GM19452 (cell line): Measurements from ENCODE around the gene PPFIA3.

Source experiments
- ATAC-seq: cut with Tn5 transposase; IDR thresholded peaks from one replicate; pipeline ENCODE4 v1.9.1; 2021; ENCODE audit not compliant: unreplicated experiment

The PPFIA3 gene

DNA sequence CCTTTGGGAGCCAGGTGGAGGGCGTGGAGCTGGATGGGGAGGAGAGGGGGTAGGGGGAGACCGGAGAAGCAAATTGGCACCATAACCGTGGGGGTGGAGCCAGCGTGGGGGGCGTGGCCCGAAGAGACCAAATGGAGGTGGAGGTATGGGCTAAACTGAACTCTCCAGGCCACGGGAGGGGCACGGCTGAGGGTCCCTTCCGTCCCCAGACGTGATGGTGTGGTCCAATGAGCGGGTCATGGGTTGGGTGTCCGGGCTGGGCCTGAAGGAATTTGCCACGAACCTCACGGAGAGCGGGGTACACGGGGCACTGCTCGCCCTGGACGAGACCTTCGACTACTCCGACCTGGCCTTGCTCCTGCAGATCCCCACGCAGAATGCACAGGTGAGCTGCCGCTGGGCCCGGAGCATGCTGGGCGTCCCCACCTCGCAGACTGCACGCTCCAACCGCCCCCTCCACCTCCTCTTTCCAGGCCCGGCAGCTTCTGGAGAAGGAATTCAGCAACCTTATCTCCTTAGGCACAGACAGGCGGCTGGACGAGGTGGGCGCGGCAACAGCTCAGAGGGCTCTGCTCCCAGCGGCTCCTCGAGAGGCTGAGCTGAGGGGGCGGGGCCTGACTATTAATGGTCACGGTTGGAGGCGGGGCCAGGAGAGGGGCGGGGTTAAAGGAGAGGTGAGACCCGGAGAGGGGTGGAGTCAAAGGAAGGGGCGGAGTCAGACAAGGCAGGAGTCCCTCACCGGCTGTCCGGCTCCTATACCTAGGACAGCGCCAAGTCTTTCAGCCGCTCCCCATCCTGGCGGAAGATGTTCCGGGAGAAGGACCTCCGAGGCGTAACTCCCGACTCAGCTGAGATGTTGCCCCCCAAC lies 29.7 kb downstream of the PPFIA3 start:
- ATAC-seq, result no peak

DNA sequence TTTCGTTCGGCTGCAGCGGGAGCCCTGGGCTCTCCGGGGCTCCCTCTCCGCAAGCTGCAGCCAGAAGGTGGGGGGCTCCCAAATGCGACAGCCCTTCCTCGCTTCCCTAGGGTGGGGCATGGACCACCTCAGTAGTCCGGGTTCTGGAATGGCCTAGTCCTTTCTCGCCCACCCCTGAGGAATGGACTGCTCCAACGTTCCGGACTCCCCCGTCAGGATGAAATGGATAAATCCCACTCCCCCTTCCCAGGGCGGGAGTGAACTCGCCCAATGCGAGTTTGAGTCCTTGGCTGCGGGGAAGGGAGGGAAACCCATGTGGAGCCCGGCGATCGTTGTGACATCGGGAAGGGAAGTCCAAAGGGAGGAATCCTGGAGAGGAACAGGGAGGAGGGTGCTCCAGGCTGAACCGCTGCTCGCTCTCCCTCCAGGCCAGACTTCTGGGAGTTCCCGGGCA lies 30.3 kb downstream of the PPFIA3 start:
- ATAC-seq, result no peak

DNA sequence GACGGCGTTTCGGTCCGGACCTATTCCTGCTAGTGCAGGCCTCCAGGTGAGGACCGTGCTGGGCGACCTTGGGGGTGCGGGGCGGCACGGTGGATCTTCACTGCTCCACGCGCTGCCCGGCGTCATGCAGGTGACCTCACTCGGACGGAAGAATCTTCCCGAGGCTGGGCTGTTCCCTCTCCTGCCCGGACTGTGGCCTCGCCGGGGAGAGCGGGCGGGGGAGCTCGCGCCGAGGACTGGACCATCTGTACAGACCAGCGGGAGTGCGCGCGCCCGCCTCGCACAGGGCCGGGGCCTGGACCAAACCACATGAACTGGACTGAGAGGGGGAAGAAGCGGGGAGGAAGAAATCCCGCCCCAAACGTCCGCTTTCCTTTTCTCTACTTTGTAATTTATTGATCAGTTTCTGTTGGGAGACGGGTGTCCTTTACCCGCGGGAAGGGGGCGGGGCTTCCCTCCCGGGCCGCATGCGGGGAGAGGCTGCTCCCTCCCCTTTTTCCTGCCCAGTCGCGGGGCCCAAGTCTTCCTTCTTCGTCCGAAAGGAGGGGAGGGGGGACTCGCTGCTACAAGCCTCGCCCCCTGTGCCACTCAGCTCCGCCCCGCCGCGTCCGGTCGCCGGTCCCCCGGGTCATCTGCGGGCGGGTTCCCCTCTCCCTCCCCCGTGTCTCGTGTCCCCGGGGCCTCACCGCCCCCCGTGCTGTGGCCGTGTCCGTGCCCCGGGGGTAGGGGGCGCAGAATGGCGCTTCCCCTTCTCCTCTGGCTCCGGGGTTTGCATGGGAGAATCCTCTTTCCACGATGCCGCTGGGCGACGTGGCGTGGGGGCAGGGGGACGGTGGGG lies 31.0 kb downstream of the PPFIA3 start:
- ATAC-seq, result no peak

DNA sequence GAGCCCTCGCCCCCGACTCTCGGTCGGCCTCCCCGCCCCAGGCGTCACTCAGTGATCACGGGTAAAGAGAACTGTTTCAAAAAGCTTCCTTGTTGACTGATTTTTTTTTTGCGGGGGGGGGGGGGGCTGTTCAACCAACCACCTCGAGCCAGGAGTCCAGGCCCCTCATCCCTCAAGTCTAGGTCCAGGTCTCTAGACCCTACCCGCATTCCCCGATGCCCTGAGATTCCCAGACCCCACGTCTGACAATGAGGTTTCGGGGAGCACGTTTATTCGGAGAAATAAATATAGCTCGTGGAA lies 31.6 kb downstream of the PPFIA3 start:
- ATAC-seq, result no peak

DNA sequence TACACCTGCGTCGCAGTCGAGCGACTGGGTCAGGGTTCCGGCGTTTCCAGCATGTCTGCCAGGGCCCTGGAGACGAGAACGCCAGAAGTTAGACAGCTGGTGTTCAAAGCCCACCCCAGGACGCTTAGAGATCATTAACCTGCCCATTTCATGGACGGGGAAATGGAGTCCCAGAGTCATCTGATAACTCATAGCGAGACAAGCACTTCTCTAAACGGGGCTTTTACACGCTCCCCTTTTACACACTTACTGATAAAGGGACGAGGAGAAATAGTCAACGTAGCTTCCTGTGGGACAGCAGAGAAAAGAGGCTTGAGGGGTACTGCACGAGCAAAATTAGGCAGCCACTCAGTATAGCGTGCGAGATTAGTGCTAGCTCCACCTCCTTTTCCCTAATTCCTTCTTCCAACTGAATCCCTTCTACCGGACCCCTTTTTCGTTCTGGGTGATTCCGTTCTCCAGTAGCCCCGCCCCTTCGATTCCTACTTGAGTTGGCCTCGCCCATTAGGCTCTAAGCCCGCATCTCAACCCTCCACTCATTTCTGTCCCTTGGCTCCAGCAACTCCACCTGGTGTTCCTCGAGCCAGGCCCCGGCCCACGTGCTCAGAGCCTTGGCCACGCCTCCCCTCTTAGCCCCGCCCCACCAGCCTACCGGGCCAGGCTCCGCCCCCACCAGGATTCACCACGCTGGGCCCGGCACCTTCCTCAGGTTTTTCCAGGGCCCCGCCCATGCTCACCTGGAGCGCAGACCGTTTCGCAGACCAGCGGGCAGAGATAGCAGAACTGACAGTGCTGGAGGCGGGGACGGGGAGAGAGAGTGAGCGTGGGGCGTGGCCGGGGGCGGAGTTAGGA lies 32.1 kb downstream of the PPFIA3 start:
- ATAC-seq, result no peak

DNA sequence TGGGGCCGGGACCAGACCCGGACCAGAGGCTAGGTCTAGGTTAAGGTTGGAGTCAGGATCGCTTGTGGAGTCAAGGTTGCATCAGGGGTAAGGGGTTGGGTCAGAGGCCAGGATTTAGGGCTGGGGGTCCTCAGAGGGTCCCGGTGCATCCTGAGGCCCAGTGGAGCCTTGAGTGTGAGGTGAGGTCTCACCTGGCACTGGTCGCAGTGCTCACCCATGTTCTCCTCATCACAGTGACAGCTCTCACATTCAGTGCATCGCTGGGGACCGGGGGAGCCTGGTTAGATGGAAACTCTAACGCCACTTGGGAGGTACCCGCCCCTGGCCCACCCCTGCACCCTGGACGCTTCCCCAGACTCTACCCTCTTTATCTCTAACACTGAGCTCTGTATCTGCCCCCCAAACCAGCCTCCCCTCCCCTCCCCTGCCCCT lies 32.8 kb downstream of the PPFIA3 start:
- ATAC-seq, result no peak

DNA sequence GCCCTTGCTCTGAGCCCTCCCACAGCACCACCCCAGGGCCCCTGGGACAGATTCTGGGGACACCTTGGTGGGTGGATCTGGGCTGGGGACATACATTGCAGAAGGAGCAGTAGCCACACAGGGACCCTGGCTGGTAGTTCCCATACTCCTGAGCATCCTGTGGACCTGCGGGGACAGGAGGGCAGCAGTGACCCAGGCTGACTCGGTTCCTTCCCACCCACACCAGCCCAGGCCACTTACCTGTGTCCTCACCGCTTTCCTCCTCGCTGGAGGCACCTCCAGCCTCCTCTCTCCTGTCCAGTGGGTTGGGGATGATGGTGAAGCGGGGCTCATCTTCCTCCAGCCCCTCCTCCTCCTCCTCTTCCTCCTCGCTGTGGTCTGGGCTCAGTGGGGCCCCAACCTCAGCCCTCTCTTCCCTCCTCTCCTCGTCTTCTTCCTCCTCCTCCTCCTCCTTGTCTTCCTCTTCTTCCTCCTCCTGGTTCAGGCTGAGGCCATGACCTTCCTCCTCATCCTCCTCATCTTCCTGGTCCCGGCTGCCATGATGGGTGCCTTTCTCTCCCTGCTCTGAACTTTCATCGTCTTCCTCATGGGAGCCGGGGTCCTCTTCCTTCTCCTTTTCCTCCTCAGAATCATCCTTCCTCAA lies 33.9 kb downstream of the PPFIA3 start:
- no peak for ATAC-seq

DNA sequence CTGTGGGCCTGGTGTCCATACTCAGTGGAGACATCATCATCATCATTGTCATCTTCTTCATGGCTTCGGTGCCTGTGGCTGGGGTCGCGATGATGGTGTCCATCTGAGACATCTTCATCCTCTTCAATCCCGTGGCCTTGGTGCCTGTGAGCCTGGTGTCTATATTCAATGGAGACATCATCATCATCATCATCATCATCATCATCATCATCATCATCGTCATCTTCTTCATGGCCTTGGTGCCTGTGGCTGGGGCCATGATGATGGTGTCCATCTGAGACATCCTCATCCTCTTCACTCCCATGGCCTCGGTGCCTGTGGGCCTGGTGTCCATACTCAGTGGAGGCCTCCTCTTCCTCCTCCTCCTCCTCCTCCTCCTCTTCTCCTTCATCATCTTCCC lies 34.9 kb downstream of the PPFIA3 start:
- no peak for ATAC-seq

DNA sequence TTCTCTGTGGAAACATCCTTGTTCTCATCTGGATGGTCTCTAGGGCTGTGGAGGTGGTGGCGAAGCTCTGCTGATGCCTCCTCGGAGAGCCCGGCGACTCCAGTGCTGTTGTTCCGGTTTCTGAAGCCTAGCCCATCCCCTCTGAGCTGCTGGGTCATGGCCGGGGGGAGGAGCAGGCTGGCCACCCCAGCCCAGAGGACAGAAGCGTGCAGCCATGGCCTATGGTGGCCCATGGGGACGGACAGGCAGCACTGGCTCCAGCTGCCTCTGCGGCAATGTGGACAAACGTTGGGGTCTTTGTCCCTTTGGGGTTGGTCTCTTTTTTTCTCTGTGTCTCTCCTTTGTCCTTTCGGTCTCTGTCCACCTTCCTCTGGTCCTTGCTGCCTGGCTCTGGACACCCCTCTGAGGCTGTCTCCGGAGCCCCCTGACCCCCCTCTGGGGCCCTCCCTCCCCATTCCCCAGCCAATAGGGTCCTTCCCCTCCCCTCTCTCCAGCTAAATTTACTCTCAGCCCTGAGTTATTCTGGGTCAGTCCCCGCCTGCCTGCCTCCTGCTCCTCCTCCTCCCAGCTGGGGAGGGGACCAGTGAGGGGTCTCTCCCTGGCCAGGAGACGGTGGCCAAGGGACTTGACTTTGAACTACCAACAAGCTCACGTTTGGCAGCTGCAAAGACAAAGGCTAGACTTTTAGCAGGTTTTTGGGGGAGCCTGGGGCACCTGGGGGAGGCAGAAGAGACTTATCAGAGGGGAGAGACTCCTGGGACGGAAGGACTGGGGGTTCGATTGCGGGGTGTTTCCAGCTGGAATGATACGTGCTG lies 35.9 kb downstream of the PPFIA3 start, which contains the start of gene HRC:
HRC (minus strand) TSS at position 392 of the 815 bp plus-strand sequence; CDS start at position 233, 159 bp downstream.
- ATAC-seq, result no peak

DNA sequence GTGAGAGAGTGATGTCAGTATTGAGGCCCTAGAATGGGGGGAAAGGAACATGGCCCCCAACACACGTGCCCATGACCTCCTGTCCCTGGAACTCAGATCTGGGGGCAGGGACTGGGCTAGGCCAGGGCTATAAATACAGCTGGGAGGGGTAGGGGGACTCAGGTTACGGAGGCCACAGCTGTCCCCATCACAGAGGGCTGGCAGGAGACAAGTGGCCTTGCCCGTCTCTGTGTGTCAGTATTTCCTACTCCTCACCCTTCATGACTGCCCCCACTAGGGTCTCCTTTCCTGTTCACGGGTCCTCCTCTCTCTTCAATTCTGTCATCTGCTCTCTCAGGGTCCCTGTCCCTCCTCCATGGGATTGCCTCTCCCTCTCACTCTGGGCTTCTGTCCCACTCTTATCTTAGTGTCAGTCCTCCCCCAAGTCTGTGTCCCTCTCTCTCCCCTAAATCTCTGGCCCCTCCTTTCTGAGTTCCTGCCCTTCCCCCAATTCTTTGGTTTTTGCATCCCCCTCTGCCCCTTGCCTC lies 36.5 kb downstream of the PPFIA3 start:
- no peak for ATAC-seq

DNA sequence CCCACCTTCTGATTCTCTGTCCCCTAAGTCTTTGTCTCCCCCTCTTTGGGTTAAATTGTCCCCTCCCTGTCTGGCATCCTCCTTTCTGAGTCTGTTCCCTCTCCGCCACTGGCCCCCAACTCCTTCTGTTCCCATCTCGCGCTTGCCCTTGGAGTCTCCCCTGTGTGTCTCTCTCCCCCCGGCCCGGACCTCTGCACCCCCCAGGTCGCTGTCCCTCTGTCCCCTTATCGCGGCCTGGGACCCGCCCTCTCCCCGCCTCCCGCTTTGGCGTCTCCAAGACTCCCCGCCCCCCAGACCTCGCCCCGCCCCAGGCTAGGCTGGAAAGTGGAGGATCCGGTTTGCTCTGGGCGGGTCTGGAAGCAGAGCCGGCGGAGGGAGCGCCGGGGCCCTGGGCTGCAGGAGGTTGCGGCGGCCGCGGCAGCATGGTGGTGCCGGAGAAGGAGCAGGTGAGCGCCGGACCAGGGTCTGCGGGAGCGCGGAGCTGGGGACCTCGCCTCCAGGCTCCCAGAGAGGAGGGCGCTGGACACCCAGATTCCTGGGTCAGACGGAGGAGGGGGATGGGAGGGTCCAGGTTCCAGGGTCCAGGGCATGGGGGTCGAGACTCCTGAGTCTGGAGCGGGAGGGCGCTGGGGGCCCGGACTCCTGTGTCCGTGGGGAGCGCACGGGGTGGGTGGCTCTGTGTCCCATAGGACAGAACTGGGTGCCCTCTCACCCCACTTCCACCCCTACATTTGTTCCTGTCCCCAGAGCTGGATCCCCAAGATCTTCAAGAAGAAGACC lies 38.3 kb downstream of the PPFIA3 start, which contains the start of gene TRPM4:
TRPM4 (plus strand) TSS at position 348 of the 780 bp plus-strand sequence; CDS start at position 423, 75 bp downstream.
- ATAC-seq, result no peak

DNA sequence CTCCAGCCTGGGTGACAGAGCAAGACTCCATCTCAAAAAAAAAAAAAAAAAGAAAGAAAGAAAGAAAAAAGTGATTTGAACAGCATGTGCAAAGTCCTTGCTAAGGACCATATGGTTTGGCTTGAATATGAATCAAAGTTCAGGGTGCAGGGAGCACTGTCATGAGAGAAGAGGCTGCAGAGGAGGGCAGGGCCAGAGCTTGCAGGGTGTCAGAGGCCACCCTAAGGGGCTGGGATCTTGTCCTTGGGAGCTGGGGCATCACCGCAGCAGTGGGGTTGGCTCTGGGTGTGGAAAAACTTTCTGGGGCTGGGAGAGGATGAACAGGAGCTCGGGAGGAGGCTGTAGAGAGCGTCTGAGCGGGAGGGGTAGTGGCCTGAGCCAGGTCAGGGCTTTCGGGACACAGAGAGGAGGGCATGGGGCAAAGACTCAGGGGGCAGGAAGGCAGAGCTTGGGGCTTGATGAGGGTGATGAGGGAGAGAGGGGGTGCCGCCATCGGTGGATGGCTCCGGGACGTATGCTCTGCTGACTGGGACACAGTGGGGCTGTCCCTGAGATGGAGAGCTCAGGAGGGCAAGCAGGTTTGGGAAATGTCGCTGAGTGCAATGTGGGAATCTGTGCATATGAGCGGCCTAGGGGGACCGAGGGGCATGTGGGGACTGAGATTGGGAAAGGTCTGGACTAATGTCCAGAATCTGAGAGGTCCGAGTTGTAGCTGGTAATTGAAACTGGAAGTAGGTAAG lies 41.3 kb downstream of the PPFIA3 start:
- ATAC-seq, result no peak

DNA sequence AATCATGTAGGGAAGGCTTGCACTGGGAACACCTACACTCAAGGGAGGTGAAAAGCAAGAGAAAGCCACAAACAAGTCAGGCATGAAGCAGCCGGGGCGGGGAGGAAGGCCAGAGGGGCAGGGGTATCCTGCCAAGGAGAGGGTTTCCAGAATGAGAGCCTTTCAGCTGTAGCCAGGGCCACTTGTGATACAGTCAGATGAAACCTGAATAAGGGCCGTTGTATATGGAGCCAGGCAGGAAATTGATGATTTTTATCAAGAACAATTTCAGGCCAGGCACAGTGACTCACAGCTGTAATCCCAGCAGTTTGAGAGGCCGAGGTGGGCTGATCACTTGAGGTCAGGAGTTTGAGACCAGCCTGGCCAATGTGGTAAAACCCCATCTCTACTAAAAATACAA lies 42.6 kb downstream of the PPFIA3 start:
- ATAC-seq, result no peak

DNA sequence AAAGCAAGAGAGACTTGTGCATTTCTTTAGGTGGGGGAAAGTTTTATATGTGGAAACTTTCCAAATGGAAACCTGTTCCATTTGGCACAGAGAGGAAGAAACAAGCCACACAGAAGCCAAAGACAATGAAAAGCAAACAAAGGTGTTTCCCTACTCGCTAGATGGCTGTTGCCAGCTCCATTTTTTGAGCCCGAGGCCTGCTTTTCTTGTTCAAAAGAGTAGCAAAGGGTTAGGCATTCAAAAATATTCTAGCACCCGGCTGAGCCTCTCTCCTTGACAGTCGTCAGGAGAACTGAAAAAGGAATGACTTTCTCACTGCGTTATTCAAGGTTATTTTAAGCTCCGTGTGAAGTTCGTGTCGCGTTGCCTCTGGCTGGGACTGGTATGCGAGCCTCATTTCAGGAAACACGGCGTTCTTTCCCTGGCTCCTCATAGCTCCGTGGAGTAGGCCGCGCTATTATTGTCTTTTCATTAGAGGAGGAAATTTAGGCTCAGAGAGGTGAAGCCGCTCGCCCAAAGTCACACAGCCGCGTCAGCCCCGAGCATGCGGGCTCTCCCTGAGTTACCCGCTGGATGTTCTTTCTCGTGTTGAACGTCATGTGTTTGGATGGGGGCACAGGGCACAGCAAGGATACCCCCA lies 45.9 kb downstream of the PPFIA3 start:
- ATAC-seq, result no peak

DNA sequence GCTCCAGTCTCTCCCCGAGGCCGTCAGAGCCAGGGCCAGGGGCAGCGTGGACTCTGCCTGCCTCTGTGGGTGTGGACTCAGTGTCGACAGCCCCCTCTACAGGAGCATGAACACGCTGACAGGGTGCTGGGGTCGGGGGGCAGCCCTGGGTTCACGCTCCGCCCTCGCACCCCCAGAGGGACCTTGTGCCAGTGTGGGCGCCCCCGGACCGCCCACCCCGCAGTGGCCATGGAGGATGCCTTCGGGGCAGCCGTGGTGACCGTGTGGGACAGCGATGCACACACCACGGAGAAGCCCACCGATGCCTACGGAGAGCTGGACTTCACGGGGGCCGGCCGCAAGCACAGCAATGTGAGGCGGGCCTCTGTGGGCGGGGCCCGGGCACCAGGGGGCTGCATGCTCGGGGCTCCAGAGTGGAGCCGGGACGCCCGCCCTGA lies 46.5 kb downstream of the PPFIA3 start:
- no peak for ATAC-seq

DNA sequence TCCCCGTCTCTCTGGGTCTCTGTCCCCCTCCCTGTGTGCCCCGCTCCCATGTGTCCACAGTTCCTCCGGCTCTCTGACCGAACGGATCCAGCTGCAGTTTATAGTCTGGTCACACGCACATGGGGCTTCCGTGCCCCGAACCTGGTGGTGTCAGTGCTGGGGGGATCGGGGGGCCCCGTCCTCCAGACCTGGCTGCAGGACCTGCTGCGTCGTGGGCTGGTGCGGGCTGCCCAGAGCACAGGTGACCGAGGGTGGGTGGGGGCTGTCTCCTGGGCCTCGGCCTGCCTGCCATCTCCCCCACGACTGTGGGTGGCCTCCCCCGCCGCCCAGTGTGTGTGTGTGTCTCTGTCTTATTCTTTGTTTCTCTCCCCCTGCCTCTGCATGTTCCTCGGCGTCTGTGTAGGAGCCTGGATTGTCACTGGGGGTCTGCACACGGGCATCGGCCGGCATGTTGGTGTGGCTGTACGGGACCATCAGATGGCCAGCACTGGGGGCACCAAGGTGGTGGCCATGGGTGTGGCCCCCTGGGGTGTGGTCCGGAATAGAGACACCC lies 48.6 kb downstream of the PPFIA3 start:
- no peak for ATAC-seq

DNA sequence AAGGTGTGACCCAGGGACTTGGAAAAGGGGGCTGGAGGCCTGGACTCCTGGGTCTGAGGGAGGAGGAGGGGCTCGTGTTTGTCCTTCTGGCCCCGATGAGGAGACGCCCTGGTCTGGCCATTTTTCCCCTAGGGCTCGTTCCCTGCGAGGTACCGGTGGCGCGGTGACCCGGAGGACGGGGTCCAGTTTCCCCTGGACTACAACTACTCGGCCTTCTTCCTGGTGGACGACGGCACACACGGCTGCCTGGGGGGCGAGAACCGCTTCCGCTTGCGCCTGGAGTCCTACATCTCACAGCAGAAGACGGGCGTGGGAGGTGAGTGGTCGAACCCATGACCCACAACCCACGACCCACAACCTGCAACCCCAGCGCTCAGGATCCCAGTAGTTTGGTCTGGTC lies 49.1 kb downstream of the PPFIA3 start:
- ATAC-seq, result no peak
